Fibroblast of lung (primary cell): ENCODE measurements around the gene EXOC2. TPM values are rescaled to one million over a fixed set of nuclear protein-coding genes. Genes with fewer than 3 reads are reported as not detected.

Experiments
- DNase-seq, 2 donors: peaks; one replicate each; pipeline versions ENCODE4 v3.0.0 to v3.0.0-alpha.2; 2010; ENCODE audit warnings: low read depth in 2 of 2
- H2AFZ ChIP-seq: 2 replicates; pipeline ENCODE4 v1.5.1; 2012; ENCODE audit warnings: low read length, control low read depth, inconsistent platforms
- H3K27ac ChIP-seq: 2 replicates; pipeline ENCODE4 v1.5.1; 2011; ENCODE audit warnings: low read length, control low read depth; ENCODE audit not compliant: insufficient read depth
- H3K27me3 ChIP-seq: 2 replicates; pipeline ENCODE4 v1.5.1; 2011; ENCODE audit warnings: mild to moderate bottlenecking, low read length; ENCODE audit not compliant: control insufficient read depth, insufficient read depth
- H3K36me3 ChIP-seq: 2 replicates; pipeline ENCODE4 v1.5.1; 2011; ENCODE audit warnings: low read length; ENCODE audit not compliant: control insufficient read depth, insufficient read depth
- H3K4me1 ChIP-seq: 2 replicates; pipeline ENCODE4 v1.5.1; 2011; ENCODE audit warnings: low read length; ENCODE audit not compliant: control insufficient read depth, insufficient read depth; ENCODE audit errors: extremely low read depth
- H3K4me2 ChIP-seq: 2 replicates; pipeline ENCODE4 v1.5.1; 2011; ENCODE audit warnings: low read length, control low read depth; ENCODE audit not compliant: insufficient read depth; ENCODE audit errors: extremely low read depth
- H3K4me3 ChIP-seq, 4 experiments: fragments of 200-600 bp in 1 of 4; sonication (generic) in 1 of 4; replicated peaks in 1 of 4; 2 replicates each; pipeline ENCODE4 v1.5.1; 2011 to 2016; ENCODE audit warnings: low read length in 4 of 4, low read depth in 3 of 4, mild to moderate bottlenecking in 3 of 4, control low read depth in 2 of 4, inconsistent platforms in 1 of 4, mixed read lengths in 1 of 4; ENCODE audit not compliant: insufficient read depth in 1 of 4; ENCODE audit errors: control extremely low read depth in 1 of 4
- H3K79me2 ChIP-seq: 2 replicates; pipeline ENCODE4 v1.5.1; 2012; ENCODE audit warnings: mild to moderate bottlenecking, low read length, inconsistent platforms; ENCODE audit not compliant: control insufficient read depth, insufficient read depth
- H3K9ac ChIP-seq: 2 replicates; pipeline ENCODE4 v1.5.1; 2011; ENCODE audit warnings: mild to moderate bottlenecking, low read length, control low read depth; ENCODE audit not compliant: insufficient read depth
- H3K9me3 ChIP-seq: 2 replicates; pipeline ENCODE4 v1.5.1; 2012; ENCODE audit warnings: low read depth, low read length; ENCODE audit not compliant: control insufficient read depth, insufficient read depth
- H4K20me1 ChIP-seq: 2 replicates; pipeline ENCODE4 v1.5.1; 2011; ENCODE audit warnings: low read length; ENCODE audit not compliant: control insufficient read depth, insufficient read depth; ENCODE audit errors: extremely low read depth
- CTCF ChIP-seq, 2 donors: IDR thresholded peaks in 1 of 2; conservative IDR thresholded peaks in 1 of 2; 1 replicate in 1 of 2; 2 replicates in 1 of 2; pipeline ENCODE4 v1.5.1; 2011 to 2012; ENCODE audit warnings: low read length in 2 of 2, control low read depth in 1 of 2, inconsistent platforms in 1 of 2, low read depth in 1 of 2, mild to moderate bottlenecking in 1 of 2
- EZH2 ChIP-seq: IDR thresholded peaks from 2 replicates; pipeline ENCODE4 v1.5.1; 2012; ENCODE audit warnings: low read length, control low read depth, mild to moderate bottlenecking; ENCODE audit errors: missing control alignments
- polyA plus RNA-seq, 2 donors: library from polyadenylated mRNA; depleted of rRNA in 1 of 2; stranded (reverse) in 1 of 2; unstranded in 1 of 2; fragments of >200 nt; gene quantifications; 2 replicates each; pipeline ENCODE4 v1.2.1, GENCODE V29; 2011 to 2012; ENCODE audit warnings: missing spikeins in 1 of 2
- total RNA-seq: library from RNA; depleted of rRNA; stranded (reverse); fragments of >200 nt; gene quantifications from 2 replicates; pipeline ENCODE4 v1.2.1, GENCODE V29; 2014

Gene EXOC2
- total and polyA plus RNA-seq, 2 donors (not counting 1 experiment from before 2014, with no cell fraction given), result 19.7 to 42.3 TPM

GRCh38 chr6:692356-692851 lies 535 bp downstream of the EXOC2 start:
- Histone ChIP-seq H3K9me3 (no peaks in the 10 kb centered on the region), H3K36me3 (no peaks in the 10 kb centered on the region), H3K9ac (peak overlapping the region; percentile 58), H3K4me1 (no peaks in the 10 kb centered on the region), H2AFZ (peak overlapping the region; percentile 63), H4K20me1 (no peaks in the 10 kb centered on the region), H3K4me2 (peak overlapping the region; percentile 90), H3K27ac (peak overlapping the region; percentile 49), H3K4me3 (peak overlapping the region; percentile 86 to 92 (median 88)), H3K27me3 (no peaks in the 10 kb centered on the region), H3K79me2 (peaks cover 35% of the 10 kb centered on the region)
- TF ChIP-seq CTCF (conservative IDR thresholded peaks at IDR 0.05 in 1 of 2, IDR thresholded peaks at IDR 0.05 in 1 of 2; ENCODE audit: low read depth in 1 of 2, low read length in 2 of 2) (no peak), EZH2 (no peak)
- peak in 1 of 2 donors; percentile 47 for DNase-seq

- H3K4me2 ChIP-seq, result no peak overlapping the region
- H3K27ac ChIP-seq, result no peak overlapping the region
- no peaks in the 10 kb centered on the region for H3K9me3 ChIP-seq
- peaks cover 50% of the 10 kb centered on the region for H3K79me2 ChIP-seq
- H3K36me3 ChIP-seq, result no peaks in the 10 kb centered on the region
- no peak overlapping the region for H3K4me3 ChIP-seq
- no peak overlapping the region for H3K9ac ChIP-seq
- H3K4me1 ChIP-seq, result peaks cover 6% of the 10 kb centered on the region
- H2AFZ ChIP-seq, result no peak overlapping the region
- no peak for DNase-seq
- TF ChIP-seq EZH2, result no peak
- no peak for TF ChIP-seq CTCF (conservative IDR thresholded peaks at IDR 0.05 in 1 of 2, IDR thresholded peaks at IDR 0.05 in 1 of 2; ENCODE audit: low read depth in 1 of 2, low read length in 2 of 2)
- H4K20me1 ChIP-seq, result no peaks in the 10 kb centered on the region
- H3K27me3 ChIP-seq, result no peaks in the 10 kb centered on the region
Measured at GRCh38 chr6:689223-689622, 3.7 kb downstream of the EXOC2 start.

GRCh38 chr6:686497-686896 lies 6.4 kb downstream of the EXOC2 start:
- H4K20me1 ChIP-seq, result no peaks in the 10 kb centered on the region
- no peak overlapping the region for H3K9ac ChIP-seq
- no peaks in the 10 kb centered on the region for H3K27me3 ChIP-seq
- no peak overlapping the region for H3K27ac ChIP-seq
- H3K4me2 ChIP-seq, result no peak overlapping the region
- TF ChIP-seq CTCF (conservative IDR thresholded peaks at IDR 0.05 in 1 of 2, IDR thresholded peaks at IDR 0.05 in 1 of 2; ENCODE audit: low read depth in 1 of 2, low read length in 2 of 2), result peak in 1 of 2 donors; percentile 36
- TF ChIP-seq EZH2, result no peak
- peaks cover 50% of the 10 kb centered on the region for H3K79me2 ChIP-seq
- H3K4me1 ChIP-seq, result peaks cover 13% of the 10 kb centered on the region
- no peak overlapping the region for H3K4me3 ChIP-seq
- H3K9me3 ChIP-seq, result no peaks in the 10 kb centered on the region
- peak in 1 of 2 donors; percentile 48 for DNase-seq
- no peaks in the 10 kb centered on the region for H3K36me3 ChIP-seq
- no peak overlapping the region for H2AFZ ChIP-seq
